T-cell (primary cell): ENCODE results near the gene ARL8A. TPM values are rescaled to one million over a fixed set of nuclear protein-coding genes. Genes with fewer than 3 reads are reported as not detected.

Experiments used
- ATAC-seq, 4 experiments: fragments of 200-7000 bp in 3 of 4; fragments of 150-1000 bp in 1 of 4; cut with Tn5 transposase; replicated peaks in 1 of 4; 1 replicate in 3 of 4; 2 replicates in 1 of 4; pipeline ENCODE4 v1.10.0; 2021; ENCODE audit warnings: moderate library complexity in 3 of 4, mild to moderate bottlenecking in 2 of 4, moderate number of reproducible peaks in 1 of 4
- CTCF ChIA-PET, 2 donors: fragments of 300-600 bp; sonication (Branson Sonifier 250); formaldehyde crosslinking; loops; one replicate each; lab custom pipeline; 2022; ENCODE audit warnings: antibody characterized with exemption in 2 of 2; lab: Charles Lee
- POLR2A ChIA-PET, 2 donors: fragments of 300-600 bp; sonication (Branson Sonifier 250); formaldehyde crosslinking; loops; one replicate each; lab custom pipeline; 2022; ENCODE audit warnings: antibody characterized with exemption in 2 of 2; lab: Charles Lee
- DNase-seq, 35 experiments: peaks; one replicate each; pipeline versions ENCODE4 v3.0.0 to v3.0.0-alpha.2; 2013 to 2023
- H3K27ac ChIP-seq: one replicate; pipeline ENCODE4 v1.5.1; 2013; ENCODE audit warnings: low read length
- H3K27me3 ChIP-seq, 2 experiments: replicated peaks in 1 of 2; 1 replicate in 1 of 2; 2 replicates in 1 of 2; pipeline versions ENCODE4 v1.6.1 to v1.7.0; 2013; ENCODE audit warnings: low read length in 1 of 2, mixed read lengths in 1 of 2; ENCODE audit not compliant: control insufficient read depth in 2 of 2, insufficient read depth in 2 of 2; ENCODE audit errors: extremely low read depth in 1 of 2
- H3K36me3 ChIP-seq, 2 donors: 1 replicate in 1 of 2; 2 replicates in 1 of 2; pipeline versions ENCODE4 v1.6.1 to v1.7.0; 2013; ENCODE audit warnings: low read length in 1 of 2; ENCODE audit not compliant: control insufficient read depth in 2 of 2, insufficient read depth in 1 of 2; ENCODE audit errors: extremely low read depth in 1 of 2
- H3K4me1 ChIP-seq, 2 experiments: 1 replicate in 1 of 2; 2 replicates in 1 of 2; pipeline versions ENCODE4 v1.6.1 to v1.7.0; 2013; ENCODE audit warnings: low read length in 2 of 2, mixed read lengths in 1 of 2; ENCODE audit not compliant: insufficient read depth in 2 of 2, control insufficient read depth in 1 of 2; ENCODE audit errors: extremely low read depth in 1 of 2
- H3K4me3 ChIP-seq, 2 donors: 1 replicate in 1 of 2; 2 replicates in 1 of 2; pipeline versions ENCODE4 v1.5.1 to v1.7.0; 2013; ENCODE audit warnings: mild to moderate bottlenecking in 2 of 2, low read length in 1 of 2, moderate library complexity in 1 of 2; ENCODE audit not compliant: control insufficient read depth in 1 of 2; ENCODE audit errors: extremely low read depth in 1 of 2
- H3K9me3 ChIP-seq: 2 replicates; pipeline ENCODE4 v1.7.0; 2013
- H3K27ac Mint-ChIP-seq, 2 donors: one replicate each; pipeline ENCODE4 v1.8.0; 2020 to 2021; ENCODE audit warnings: mild to moderate bottlenecking in 2 of 2, mixed read lengths in 2 of 2
- H3K27me3 Mint-ChIP-seq, 2 donors: one replicate each; pipeline ENCODE4 v1.8.0; 2021 to 2022; ENCODE audit warnings: mixed read lengths in 2 of 2
- H3K36me3 Mint-ChIP-seq: one replicate; pipeline ENCODE4 v1.8.0; 2021; ENCODE audit warnings: mixed read lengths
- H3K4me1 Mint-ChIP-seq, 3 donors: one replicate each; pipeline ENCODE4 v1.8.0; 2020 to 2022; ENCODE audit warnings: mixed read lengths in 3 of 3, mild to moderate bottlenecking in 1 of 3
- H3K4me3 Mint-ChIP-seq, 3 donors: one replicate each; pipeline ENCODE4 v1.8.0; 2020 to 2022; ENCODE audit warnings: mild to moderate bottlenecking in 3 of 3, mixed read lengths in 3 of 3, moderate library complexity in 3 of 3
- H3K9me3 Mint-ChIP-seq, 3 donors: one replicate each; pipeline ENCODE4 v1.8.0; 2020 to 2022; ENCODE audit warnings: mixed read lengths in 3 of 3
- WGBS: methylation state at CpG from one replicate; pipeline ENCODE4 v1.1.5; 2013; ENCODE audit warnings: missing lambda C conversion rate; ENCODE audit not compliant: insufficient coverage; 5-methylcytosine and 5-hydroxymethylcytosine counted together
- total RNA-seq, 35 experiments: library from RNA in 6 of 35; stranded (reverse) in 6 of 35; fragments of 120-200 nt in 1 of 35; gene quantifications; one replicate each; pipeline versions ENCODE4 v1.2.1 to v1.2.4 and lab custom pipeline; 2013 to 2026

Gene ARL8A
- total RNA-seq, 5 donors from 2014 or later (not counting 1 experiment from before 2014, with no cell fraction given) = 37.8 to 70.2 (median 50.9) TPM

DNA sequence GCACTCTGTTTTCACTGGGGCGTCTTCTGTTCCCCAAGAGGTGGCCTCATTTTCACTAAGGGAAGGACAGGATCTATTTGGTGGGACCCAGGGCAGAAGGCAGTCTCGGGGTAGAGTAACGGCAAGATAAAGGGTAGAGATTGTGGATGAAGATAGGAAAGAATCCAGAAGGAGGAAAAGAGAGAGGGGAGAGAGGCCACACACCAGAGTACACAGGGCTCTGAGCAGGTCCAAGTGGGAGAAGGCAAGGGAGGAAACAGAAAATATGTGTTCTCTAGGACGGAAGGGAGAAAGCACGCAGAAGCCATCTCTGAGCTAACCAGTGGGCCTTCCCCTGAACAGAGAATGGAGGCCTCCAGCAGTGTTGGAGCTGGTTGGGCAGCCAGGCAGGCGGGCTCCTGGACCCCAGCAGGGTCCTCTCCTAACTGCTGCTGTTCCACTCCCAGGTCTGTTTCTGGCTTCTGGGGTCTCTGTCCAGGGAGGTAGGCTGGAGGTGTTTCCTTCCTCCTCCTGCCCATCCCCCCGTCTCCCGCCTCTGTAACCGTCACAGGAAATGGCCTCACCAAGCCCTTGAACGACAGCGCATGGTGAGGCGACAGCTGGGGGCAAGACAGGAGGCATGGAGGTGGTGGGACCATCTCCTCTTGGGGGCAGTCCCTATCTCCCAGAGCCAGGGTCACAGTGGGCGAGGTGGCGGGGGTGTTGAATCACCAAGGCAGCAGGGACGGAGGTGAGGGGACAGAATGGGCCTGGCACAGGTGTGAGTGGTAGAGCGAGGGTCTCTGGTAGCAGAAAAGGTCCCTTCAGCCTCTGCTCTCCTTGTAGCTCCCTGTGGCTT lies 15.2 kb upstream of the ARL8A start:
- H3K4me1 Mint-ChIP-seq = peaks cover 89 to 94% (median 90%) of the 10 kb centered on the region in 3 donors
- no peaks in the 10 kb centered on the region for H3K9me3 ChIP-seq
- WGBS = 0% methylated on average over 11 of the region's 16 CpGs
- peaks cover 11% of the 10 kb centered on the region for H3K36me3 Mint-ChIP-seq
- peak overlapping the region; percentile 95 for H3K27ac ChIP-seq
- H3K4me3 ChIP-seq = peak overlapping the region; percentile 72 to 95
- peak overlapping the region; percentile 99 for H3K27ac Mint-ChIP-seq
- POLR2A ChIA-PET = interaction anchor here in 1 of 2 donors (1.2 kb wide), 1 partner anchor 12 kb away, joined by 3 read pairs; no protein-coding TSS in a partner anchor
- no peaks in the 10 kb centered on the region for H3K27me3 Mint-ChIP-seq
- peaks cover 10 to 36% of the 10 kb centered on the region in 2 donors for H3K36me3 ChIP-seq
- H3K4me3 Mint-ChIP-seq = peak overlapping the region; percentile 90 to 92 (median 92)
- CTCF ChIA-PET = interaction anchor here (0.6 to 1.6 kb wide), 7 partner anchors 8 to 182 kb away, joined by 3 to 9 read pairs (median 4); partner anchors contain the start of gene UBE2T (in 1 of the 2)
- H3K27me3 ChIP-seq = no peaks in the 10 kb centered on the region
- DNase-seq (peak in 21 of 35 experiments; percentile 21 to 68 (median 42)), ATAC-seq (peak; percentile 22 to 47 (median 34))
- peaks cover 56 to 98% of the 10 kb centered on the region in 2 experiments for H3K4me1 ChIP-seq
- no peaks in the 10 kb centered on the region for H3K9me3 Mint-ChIP-seq

DNA sequence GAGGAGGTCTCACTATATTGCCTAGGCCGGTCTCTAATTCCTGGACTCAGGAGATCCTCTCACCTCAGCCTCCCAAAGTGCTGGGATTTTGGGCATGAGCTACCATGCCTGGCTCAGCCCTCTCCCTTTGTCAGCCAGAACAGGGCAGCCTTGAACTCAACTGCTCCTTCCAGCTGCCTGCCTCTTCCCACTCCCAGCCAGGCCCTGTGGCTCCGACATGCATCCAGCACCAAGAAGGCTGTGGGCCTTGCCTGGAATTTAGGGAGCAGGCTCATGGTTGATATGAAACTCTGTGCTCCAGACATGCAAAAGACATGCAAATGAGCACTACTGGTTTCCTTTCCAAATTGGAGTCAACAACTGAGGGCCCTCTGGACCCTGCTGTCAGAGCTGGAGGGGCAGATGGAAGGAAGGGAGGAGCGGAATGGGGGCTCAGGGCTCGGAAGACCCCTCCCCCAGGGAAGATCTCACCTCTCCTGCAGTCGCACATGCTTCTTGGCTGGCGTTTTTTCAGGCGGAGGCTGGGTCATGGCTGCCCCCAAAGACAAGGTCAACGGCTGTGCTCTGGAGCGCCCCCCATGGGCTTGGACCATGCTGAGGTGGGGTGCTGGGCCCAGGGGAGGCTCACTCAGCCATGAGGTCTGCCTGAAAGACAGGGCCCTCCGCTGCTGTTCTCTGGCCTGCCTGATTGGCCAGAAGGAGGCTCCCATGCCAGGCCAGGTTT lies 14.4 kb upstream of the ARL8A start:
- H3K4me3 ChIP-seq = peak overlapping the region; percentile 72 to 95
- H3K36me3 ChIP-seq = peaks cover 12 to 43% of the 10 kb centered on the region in 2 donors
- peak overlapping the region; percentile 90 to 92 (median 92) for H3K4me3 Mint-ChIP-seq
- DNase-seq = peak in 1 of 35 experiments; percentile 29
- H3K36me3 Mint-ChIP-seq = peaks cover 15% of the 10 kb centered on the region
- no peaks in the 10 kb centered on the region for H3K9me3 ChIP-seq
- POLR2A ChIA-PET = no interaction called here
- CTCF ChIA-PET = interaction anchor here (0.7 to 1.6 kb wide), 2 partner anchors 16 to 42 kb away, joined by 5 to 9 read pairs; no protein-coding TSS in a partner anchor
- no peaks in the 10 kb centered on the region for H3K27me3 ChIP-seq
- H3K4me1 ChIP-seq = peaks cover 49 to 95% of the 10 kb centered on the region in 2 experiments
- WGBS = 14% methylated on average over 9 of the region's 10 CpGs
- H3K27ac ChIP-seq = peak overlapping the region; percentile 95
- no peaks in the 10 kb centered on the region for H3K9me3 Mint-ChIP-seq
- H3K27ac Mint-ChIP-seq = peak overlapping the region; percentile 99
- H3K27me3 Mint-ChIP-seq = no peaks in the 10 kb centered on the region
- peaks cover 85 to 89% (median 85%) of the 10 kb centered on the region in 3 donors for H3K4me1 Mint-ChIP-seq
- no peak for ATAC-seq

DNA sequence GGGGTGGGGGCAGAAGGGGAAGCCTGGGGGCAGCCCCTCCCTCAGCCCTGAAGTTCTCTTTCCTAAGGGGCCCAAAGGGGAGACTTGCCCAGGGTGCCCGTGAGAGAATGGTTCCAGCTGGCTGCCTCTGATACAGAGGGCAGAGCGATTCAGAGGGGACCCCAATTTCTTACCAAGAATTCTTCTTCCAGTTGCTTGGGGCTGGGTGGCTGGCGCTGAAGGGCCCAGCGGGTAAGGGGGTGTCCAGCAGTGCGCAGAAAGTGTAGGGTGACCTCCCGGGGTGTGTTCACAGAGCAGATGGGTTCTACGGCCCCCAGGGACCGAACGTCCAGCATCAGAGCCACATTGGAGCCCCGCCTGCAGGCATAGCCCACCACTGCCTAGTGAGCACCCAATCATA lies 13.4 kb upstream of the ARL8A start:
- peak overlapping the region; percentile 6 to 92 (median 92) for H3K4me3 Mint-ChIP-seq
- Histone ChIP-seq H3K36me3 (peaks cover 18 to 54% of the 10 kb centered on the region in 2 donors), H3K27me3 (no peaks in the 10 kb centered on the region), H3K27ac (peak overlapping the region; percentile 95), H3K9me3 (no peaks in the 10 kb centered on the region), H3K4me1 (peaks cover 41 to 89% of the 10 kb centered on the region in 2 experiments), H3K4me3 (no peak overlapping the region)
- DNase-seq (no peak), ATAC-seq (no peak)
- 70% methylated on average over 6 of the region's 10 CpGs for WGBS
- peaks cover 22% of the 10 kb centered on the region for H3K36me3 Mint-ChIP-seq
- H3K27ac Mint-ChIP-seq = peak overlapping the region; percentile 99
- H3K9me3 Mint-ChIP-seq = no peaks in the 10 kb centered on the region
- CTCF ChIA-PET = no interaction called here
- no peaks in the 10 kb centered on the region for H3K27me3 Mint-ChIP-seq
- H3K4me1 Mint-ChIP-seq = peaks cover 74 to 83% (median 77%) of the 10 kb centered on the region in 3 donors
- POLR2A ChIA-PET = no interaction called here

DNA sequence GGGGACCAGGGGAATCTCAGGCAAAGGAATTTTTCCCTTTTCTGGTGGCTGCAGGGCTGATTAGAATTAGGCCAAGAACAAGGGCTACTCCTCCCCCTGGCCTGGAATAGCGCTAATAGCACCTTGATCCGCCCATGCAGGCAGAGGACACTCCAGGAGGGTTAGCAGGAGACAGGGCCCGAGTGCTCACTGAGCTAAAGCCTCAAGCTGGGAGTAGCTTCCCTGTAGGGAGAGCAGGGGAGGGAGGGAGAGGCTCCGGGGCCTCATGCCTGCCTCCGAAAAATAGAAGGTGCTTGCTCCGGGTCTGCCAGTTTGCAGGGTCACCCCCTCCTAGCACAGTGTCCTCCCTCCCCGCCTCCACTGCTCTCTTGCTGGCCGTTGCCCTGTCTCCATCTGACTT lies 12.1 kb upstream of the ARL8A start:
- Mint-ChIP-seq H3K4me1 (peaks cover 62 to 70% (median 63%) of the 10 kb centered on the region in 3 donors), H3K27me3 (no peaks in the 10 kb centered on the region), H3K36me3 (peaks cover 22% of the 10 kb centered on the region), H3K27ac (peak overlapping the region; percentile 38 to 89), H3K9me3 (no peaks in the 10 kb centered on the region), H3K4me3 (peak overlapping the region in 1 of 3 donors; percentile 92)
- peaks cover 18 to 67% of the 10 kb centered on the region in 2 donors for H3K36me3 ChIP-seq
- ATAC-seq (no peak), DNase-seq (no peak)
- ChIA-PET POLR2A (interaction anchor here in 1 of 2 donors (0.7 kb wide), 1 partner anchor 64 kb away, joined by 8 read pairs; no protein-coding TSS in a partner anchor), CTCF (interaction anchor here in 1 of 2 donors (0.6 kb wide), 1 partner anchor 18 kb away, joined by 4 read pairs; no protein-coding TSS in a partner anchor)
- WGBS = 79% methylated on average over 3 of the region's 8 CpGs
- peak overlapping the region; percentile 16 for H3K27ac ChIP-seq
- peaks cover 28 to 75% of the 10 kb centered on the region in 2 experiments for H3K4me1 ChIP-seq
- H3K27me3 ChIP-seq = no peaks in the 10 kb centered on the region
- no peak overlapping the region for H3K4me3 ChIP-seq
- no peaks in the 10 kb centered on the region for H3K9me3 ChIP-seq

DNA sequence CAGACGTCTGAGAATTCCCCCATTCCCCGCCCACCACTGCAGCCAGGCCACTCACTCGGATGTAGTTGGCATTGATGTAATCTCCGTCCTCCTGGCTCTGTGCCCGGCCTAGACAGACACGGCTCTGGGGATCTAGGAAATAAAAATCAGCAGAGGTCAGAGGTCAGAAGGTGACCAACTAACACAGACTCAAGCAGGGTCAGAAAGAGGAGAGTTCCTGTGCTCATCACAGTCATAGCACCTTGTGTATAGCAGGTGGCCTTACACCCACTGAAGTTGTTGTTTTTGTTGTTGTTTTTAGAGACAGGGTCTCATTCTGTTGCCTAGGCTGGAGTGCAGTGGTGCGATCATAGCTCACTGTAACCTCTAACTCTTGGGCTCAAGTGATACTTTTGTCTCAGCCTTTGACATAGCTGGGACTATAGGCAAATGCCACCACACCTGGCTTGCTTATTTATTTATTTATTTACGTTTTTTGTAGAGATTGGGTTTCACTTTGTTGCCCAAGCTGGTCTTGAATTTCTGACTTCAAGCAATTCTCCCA lies 11.0 kb upstream of the ARL8A start:
- Mint-ChIP-seq H3K27ac (peak overlapping the region; percentile 85 to 89), H3K27me3 (no peaks in the 10 kb centered on the region), H3K9me3 (no peaks in the 10 kb centered on the region), H3K4me1 (peaks cover 53 to 65% (median 60%) of the 10 kb centered on the region in 3 donors), H3K36me3 (peaks cover 31% of the 10 kb centered on the region), H3K4me3 (peak overlapping the region in 1 of 3 donors; percentile 24)
- Histone ChIP-seq H3K4me3 (no peak overlapping the region), H3K27me3 (no peaks in the 10 kb centered on the region), H3K9me3 (no peaks in the 10 kb centered on the region), H3K4me1 (peaks cover 20 to 65% of the 10 kb centered on the region in 2 experiments), H3K36me3 (peaks cover 20 to 78% of the 10 kb centered on the region in 2 donors), H3K27ac (peak overlapping the region; percentile 53)
- ATAC-seq (no peak), DNase-seq (peak in 1 of 35 experiments; percentile 34)
- POLR2A ChIA-PET = interaction anchor here (0.5 to 0.7 kb wide), 3 partner anchors 8 to 186 kb away, joined by 3 to 6 read pairs (median 3); partner anchors contain the start of gene UBE2T (in 1 of the 2)
- WGBS = 68% methylated on average over 5 of the region's 8 CpGs
- CTCF ChIA-PET = interaction anchor here (0.6 to 1.9 kb wide), 20 partner anchors 7 to 564 kb away, joined by 3 to 11 read pairs (median 5); partner anchors contain the start of genes ARL8A (in 1 of the 2) and UBE2T (in 1 of the 2)
